Neural crest cell (in vitro differentiated cells): Measurements from ENCODE around the gene ABCC2. TPM values are rescaled to one million over a fixed set of nuclear protein-coding genes. Genes with fewer than 3 reads are reported as not detected.

Source experiments
- DNase-seq: peaks from one replicate; pipeline ENCODE4 v3.0.0; 2021; ENCODE audit warnings: low read depth, mixed read lengths, low spot score
- H3K27ac Mint-ChIP-seq: one replicate; pipeline ENCODE4 v1.8.0; 2021; ENCODE audit warnings: mild to moderate bottlenecking, mixed read lengths; ENCODE audit not compliant: unreplicated experiment
- H3K27me3 Mint-ChIP-seq: 2 replicates; pipeline ENCODE4 v1.8.0; 2021; ENCODE audit warnings: low read depth, mild to moderate bottlenecking, mixed read lengths
- H3K36me3 Mint-ChIP-seq: 2 replicates; pipeline ENCODE4 v1.8.0; 2021; ENCODE audit warnings: low read depth, mild to moderate bottlenecking, mixed read lengths
- H3K4me1 Mint-ChIP-seq: 2 replicates; pipeline ENCODE4 v1.8.0; 2021; ENCODE audit warnings: mixed read lengths
- H3K4me3 Mint-ChIP-seq: one replicate; pipeline ENCODE4 v1.8.0; 2021; ENCODE audit warnings: mild to moderate bottlenecking, mixed read lengths
- H3K9me3 Mint-ChIP-seq: 2 replicates; pipeline ENCODE4 v1.8.0; 2021; ENCODE audit warnings: mixed read lengths
- CTCF ChIP-seq: fragments of 200-600 bp; sonication (generic); conservative IDR thresholded peaks from 2 replicates; pipeline ENCODE4 v1.5.0; 2021; ENCODE audit warnings: antibody characterized with exemption, mild to moderate bottlenecking
- total RNA-seq: library from RNA; stranded (reverse); gene quantifications from 2 replicates; pipeline ENCODE4 v1.2.1, GENCODE V29; 2021

Gene ABCC2
- total RNA-seq, 1 donor from 2014 or later, result 5.9 TPM

- Mint-ChIP-seq H3K9me3 (no peaks in the 10 kb centered on the region), H3K27ac (no peak overlapping the region), H3K36me3 (no peaks in the 10 kb centered on the region), H3K4me1 (peaks cover 28% of the 10 kb centered on the region), H3K27me3 (no peaks in the 10 kb centered on the region), H3K4me3 (no peak overlapping the region)
- DNase-seq, result no peak
- TF ChIP-seq CTCF, result no peak
These were observed 6.6 kb upstream of the ABCC2 start for GRCh38 chr10:99775850-99776249.

GRCh38 chr10:99777918-99778714, 4.3 kb upstream of the ABCC2 start:
- no peak for TF ChIP-seq CTCF
- no peak overlapping the region for H3K4me3 Mint-ChIP-seq
- no peaks in the 10 kb centered on the region for H3K9me3 Mint-ChIP-seq
- peaks cover 46% of the 10 kb centered on the region for H3K4me1 Mint-ChIP-seq
- H3K36me3 Mint-ChIP-seq, result no peaks in the 10 kb centered on the region
- no peak for DNase-seq
- H3K27ac Mint-ChIP-seq, result no peak overlapping the region
- H3K27me3 Mint-ChIP-seq, result no peaks in the 10 kb centered on the region

GRCh38 chr10:99779335-99779734, 3.1 kb upstream of the ABCC2 start:
- no peaks in the 10 kb centered on the region for H3K27me3 Mint-ChIP-seq
- DNase-seq, result no peak
- H3K4me1 Mint-ChIP-seq, result peaks cover 47% of the 10 kb centered on the region
- H3K4me3 Mint-ChIP-seq, result peak overlapping the region; percentile 10
- H3K36me3 Mint-ChIP-seq, result no peaks in the 10 kb centered on the region
- H3K27ac Mint-ChIP-seq, result peak overlapping the region; percentile 65
- H3K9me3 Mint-ChIP-seq, result no peaks in the 10 kb centered on the region
- TF ChIP-seq CTCF, result no peak

GRCh38 chr10:99781734-99782429, 558 bp upstream of the ABCC2 start:
- H3K27me3 Mint-ChIP-seq, result no peaks in the 10 kb centered on the region
- H3K4me1 Mint-ChIP-seq, result peaks cover 47% of the 10 kb centered on the region
- no peak for TF ChIP-seq CTCF
- H3K36me3 Mint-ChIP-seq, result no peaks in the 10 kb centered on the region
- no peak overlapping the region for H3K27ac Mint-ChIP-seq
- H3K4me3 Mint-ChIP-seq, result peak overlapping the region; percentile 17
- H3K9me3 Mint-ChIP-seq, result no peaks in the 10 kb centered on the region
- DNase-seq, result no peak

- no peak for TF ChIP-seq CTCF
- Mint-ChIP-seq H3K36me3 (no peaks in the 10 kb centered on the region), H3K27me3 (no peaks in the 10 kb centered on the region), H3K9me3 (peaks cover 3% of the 10 kb centered on the region), H3K4me3 (no peak overlapping the region), H3K4me1 (peaks cover 36% of the 10 kb centered on the region), H3K27ac (peak overlapping the region; percentile 13)
- DNase-seq, result no peak
These were observed 1.7 kb downstream of the ABCC2 start for GRCh38 chr10:99784016-99784726.
